Effector CD4-positive, alpha-beta T cell (primary cell): ENCODE measurements around the gene PML.

Source experiments
- DNase-seq: peaks from one replicate; pipeline ENCODE4 v3.0.0-alpha.2; 2020
- total RNA-seq: gene quantifications from one replicate; lab custom pipeline; 2026; lab: John Stamatoyannopoulos, UW

Gene PML, protein sequence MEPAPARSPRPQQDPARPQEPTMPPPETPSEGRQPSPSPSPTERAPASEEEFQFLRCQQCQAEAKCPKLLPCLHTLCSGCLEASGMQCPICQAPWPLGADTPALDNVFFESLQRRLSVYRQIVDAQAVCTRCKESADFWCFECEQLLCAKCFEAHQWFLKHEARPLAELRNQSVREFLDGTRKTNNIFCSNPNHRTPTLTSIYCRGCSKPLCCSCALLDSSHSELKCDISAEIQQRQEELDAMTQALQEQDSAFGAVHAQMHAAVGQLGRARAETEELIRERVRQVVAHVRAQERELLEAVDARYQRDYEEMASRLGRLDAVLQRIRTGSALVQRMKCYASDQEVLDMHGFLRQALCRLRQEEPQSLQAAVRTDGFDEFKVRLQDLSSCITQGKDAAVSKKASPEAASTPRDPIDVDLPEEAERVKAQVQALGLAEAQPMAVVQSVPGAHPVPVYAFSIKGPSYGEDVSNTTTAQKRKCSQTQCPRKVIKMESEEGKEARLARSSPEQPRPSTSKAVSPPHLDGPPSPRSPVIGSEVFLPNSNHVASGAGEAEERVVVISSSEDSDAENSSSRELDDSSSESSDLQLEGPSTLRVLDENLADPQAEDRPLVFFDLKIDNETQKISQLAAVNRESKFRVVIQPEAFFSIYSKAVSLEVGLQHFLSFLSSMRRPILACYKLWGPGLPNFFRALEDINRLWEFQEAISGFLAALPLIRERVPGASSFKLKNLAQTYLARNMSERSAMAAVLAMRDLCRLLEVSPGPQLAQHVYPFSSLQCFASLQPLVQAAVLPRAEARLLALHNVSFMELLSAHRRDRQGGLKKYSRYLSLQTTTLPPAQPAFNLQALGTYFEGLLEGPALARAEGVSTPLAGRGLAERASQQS
- total RNA-seq, result 51.4 reads per million, percentile 69 among the genes with 10 or more reads in this experiment

DNA sequence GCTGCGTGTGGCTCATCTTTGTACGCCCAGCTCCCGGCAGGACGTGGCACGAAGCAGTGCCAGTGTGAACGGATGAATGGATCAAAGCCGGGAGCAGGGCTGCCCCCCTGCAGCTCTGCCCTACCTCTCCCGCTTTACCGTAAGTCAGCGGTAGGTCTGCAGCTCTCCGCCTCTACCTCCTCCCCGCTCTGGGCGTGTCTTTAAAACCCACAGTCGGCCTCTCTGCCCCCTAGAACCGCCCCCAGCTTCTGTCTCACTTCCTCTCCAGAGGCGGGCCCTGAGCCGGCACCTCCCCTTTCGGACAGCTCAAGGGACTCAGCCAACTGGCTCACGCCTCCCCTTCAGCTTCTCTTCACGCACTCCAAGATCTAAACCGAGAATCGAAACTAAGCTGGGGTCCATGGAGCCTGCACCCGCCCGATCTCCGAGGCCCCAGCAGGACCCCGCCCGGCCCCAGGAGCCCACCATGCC, at the start of gene PML:
PML (plus strand) TSS at position 304 of the 471 bp plus-strand sequence; CDS start at position 401, 97 bp downstream.
- DNase-seq, result peak; percentile 87

DNA sequence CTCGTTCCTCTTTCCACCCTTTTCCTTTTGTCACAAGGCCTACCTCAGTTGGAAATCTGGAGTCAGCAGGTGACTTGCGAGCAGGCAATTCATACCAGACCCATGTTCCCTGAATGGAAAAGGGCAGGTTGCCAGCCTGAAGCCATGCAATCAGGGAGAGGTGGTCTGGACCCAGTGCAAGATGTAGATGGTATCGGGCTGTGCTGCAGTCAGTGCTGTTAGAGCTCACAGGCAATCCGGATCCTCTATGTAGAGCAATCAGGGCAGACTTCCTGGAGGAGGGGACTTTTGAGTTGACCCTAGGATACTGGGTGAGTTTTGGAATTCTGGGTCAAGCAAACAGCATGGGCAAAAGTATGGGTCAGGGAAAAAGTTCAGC, 49.4 kb upstream of the PML start:
- DNase-seq, result no peak

DNA sequence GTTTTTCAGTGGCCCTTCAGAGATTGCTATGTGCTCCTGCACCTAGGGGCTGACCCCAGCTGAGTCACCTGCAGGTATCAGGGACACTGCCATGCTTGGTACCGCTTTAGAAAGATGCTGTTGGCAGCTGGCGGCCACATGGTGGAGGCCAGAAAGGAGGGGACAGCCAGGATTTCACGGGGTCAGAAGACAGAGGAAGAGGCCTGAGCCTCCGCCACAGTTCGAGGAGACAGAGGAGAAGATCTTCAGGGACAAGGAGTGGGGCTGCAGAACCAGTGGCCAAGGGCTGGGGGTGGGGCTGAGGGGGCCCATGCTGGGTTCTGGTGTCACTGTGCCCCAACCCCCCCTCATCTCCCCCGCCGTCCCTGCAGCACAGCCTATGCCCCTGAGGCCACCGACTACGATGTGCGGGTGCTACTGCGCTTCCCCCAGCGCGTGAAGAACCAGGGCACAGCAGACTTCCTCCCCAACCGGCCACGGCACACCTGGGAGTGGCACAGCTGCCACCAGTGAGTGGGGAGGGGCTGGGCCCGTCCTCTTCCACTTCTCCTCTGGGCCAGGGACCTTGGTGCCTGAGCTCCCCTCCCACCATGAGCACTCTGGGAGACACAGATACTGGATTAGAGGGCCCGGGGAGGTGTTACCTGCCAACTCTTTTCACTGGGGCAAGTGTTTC, 48.3 kb upstream of the PML start:
- DNase-seq, result no peak

DNA sequence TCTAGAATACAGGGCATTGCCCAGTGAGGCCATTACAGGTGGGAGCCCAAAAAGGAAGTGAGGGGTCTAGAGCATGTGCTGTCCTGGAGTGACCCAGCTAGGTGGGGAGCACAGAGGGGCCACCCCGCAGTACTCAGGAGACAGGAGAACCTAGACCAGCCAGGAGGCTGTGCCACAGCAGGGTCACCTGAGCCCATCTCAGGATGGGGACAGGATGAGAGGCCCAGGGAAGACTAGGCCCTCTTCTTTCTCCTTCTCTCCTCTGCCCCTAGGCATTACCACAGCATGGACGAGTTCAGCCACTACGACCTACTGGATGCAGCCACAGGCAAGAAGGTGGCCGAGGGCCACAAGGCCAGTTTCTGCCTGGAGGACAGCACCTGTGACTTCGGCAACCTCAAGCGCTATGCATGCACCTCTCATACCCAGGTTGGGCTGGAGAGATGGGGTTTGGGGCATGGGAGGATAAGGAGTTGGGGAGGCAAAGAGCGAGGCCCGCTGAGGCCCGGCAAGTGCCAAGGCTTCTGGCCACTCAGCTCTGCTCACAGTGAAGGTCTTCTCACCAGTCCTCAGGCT, 47.6 kb upstream of the PML start:
- no peak for DNase-seq

DNA sequence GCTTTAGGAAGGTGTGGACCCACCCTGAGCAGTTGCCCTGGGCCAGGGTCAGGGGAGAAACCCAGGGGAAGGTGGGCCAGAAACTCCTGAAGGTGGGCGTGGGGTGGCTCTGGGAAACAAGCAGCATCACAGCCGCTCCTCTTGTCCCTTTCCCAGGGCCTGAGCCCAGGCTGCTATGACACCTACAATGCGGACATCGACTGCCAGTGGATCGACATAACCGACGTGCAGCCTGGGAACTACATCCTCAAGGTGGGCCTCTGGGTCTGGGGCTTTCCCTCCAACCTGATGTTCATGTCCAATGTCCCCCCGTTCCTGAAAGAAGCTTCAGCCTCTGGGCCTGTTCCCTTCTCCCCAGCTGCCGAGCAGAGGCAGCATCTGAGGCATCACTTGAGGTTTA, 46.9 kb upstream of the PML start:
- no peak for DNase-seq

DNA sequence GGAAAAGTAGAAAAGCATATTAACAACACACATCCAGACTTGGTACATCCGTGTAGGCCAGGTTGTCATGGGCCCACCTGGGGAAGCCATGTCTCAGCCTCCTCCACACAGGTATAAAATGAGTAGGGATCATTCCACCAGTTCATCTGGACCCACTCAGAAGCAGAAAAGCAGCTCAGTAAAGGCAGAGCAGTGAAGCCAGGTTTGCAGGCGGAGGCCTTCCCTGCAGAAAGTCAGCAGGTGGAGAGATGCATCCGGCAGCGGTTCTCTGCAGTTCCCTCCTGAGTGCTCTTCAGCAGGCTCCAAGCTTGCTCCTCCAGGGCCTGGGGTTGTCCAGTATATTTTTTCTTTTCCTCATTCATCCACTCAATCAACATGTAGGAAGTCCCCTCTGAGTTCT, 46.1 kb upstream of the PML start:
- no peak for DNase-seq

DNA sequence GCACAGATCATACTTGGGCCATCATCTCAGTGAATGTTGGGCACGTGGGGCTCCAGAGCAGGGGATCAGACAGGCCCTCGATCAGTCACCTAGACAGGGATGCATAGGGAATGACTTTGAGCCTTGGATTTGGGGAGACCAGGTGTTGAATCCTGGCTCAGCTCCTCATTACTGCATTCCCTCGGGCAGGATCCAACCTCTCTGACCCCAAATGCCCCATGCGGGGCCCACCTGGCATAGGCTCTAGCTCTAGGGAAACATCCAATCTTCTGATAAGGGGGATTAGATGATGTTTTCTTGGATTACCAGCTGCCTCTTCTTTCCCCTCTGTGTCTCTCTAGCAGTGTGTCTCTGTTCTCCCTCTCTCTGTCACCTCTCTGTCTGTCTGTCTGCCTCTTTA, 45.5 kb upstream of the PML start:
- DNase-seq, result no peak

DNA sequence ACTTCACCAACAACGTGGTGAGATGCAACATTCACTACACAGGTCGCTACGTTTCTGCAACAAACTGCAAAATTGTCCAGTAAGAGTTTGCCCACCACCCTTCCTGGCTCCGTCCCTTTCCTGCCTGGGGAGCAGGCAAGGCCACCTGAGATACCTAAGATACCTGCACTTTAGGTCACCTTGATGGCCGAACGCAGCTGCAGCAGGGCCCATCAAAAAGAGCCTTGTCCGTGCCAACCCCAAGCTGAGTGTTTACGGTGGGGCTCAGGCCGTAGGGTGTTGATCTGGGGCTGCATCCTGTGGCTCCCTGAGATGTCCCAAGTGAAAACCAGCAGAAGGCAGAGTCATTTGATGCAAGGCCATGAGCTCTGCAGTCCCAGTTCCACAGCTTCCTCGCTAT, 45.0 kb upstream of the PML start:
- DNase-seq, result no peak

DNA sequence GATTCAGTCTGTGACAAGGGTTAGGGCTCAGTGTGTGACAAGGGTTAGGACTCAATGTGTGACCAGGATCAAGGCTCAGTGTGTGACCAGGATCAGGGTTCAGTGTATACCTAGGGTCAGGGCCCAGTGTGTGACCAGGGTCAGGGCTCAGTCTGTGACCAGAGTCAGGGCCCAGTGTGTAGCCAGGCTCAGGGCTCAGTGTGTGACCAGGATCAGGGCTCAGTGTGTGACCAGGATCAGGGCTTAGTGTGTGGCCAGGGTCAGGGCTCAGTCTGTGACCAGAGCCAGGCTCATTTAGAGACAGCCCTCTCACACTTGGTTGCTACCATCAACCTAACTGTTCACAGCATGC, 44.1 kb upstream of the PML start:
- no peak for DNase-seq

DNA sequence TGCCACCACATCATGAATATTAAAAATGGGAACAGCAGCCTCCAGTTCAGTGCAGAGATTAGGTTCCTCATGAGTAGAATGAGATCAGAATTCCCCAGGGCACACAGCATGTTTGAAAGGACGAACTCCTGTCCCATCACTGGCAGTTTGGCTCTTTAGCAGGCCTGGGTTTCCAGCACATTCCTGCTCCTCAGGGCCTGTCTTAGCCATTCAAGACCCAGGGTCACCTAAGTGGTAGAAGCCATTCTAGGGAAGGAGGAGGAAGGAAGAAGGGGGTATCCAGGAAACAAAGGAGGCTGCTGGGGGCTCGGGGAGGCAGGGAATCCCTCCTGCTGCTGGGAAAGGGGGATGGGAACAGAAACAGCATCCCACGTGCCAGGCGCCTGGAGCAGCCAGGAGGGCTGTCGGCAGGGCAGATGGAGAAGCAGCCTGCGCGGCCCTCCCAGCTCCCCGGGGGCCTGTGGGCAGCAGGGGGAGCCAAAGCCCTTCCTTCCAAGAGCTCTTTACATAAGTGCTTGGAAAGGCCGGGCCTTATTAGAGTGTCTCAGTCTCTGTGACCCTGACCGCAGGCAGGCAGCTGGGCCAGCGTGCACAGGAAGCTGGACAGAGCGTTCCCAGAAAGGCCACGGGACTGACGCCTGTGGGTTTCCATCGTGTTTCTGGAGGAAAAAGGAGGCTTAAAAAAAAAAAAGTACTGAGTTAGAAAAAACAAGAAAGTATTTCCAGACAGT, 43.5 kb upstream of the PML start:
- peak; percentile 69 for DNase-seq

DNA sequence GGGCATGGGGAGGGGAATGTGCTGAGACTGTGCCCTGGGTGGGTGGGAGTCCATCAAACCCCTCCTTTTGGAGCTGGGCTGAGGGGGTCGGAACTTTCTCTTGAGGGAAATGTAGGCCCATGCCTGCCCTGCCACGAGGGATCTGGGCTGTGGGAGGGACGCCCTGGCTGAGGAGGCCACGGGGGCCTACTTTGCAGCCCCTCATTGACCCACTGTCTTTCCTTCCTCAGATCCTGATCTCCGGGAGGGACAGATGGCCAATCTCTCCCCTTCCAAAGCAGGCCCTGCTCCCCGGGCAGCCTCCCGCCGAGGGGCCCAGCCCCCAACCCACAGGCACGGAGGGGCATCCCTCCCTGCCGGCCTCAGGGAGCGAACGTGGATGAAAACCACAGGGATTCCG, 42.9 kb upstream of the PML start:
- DNase-seq, result no peak

DNA sequence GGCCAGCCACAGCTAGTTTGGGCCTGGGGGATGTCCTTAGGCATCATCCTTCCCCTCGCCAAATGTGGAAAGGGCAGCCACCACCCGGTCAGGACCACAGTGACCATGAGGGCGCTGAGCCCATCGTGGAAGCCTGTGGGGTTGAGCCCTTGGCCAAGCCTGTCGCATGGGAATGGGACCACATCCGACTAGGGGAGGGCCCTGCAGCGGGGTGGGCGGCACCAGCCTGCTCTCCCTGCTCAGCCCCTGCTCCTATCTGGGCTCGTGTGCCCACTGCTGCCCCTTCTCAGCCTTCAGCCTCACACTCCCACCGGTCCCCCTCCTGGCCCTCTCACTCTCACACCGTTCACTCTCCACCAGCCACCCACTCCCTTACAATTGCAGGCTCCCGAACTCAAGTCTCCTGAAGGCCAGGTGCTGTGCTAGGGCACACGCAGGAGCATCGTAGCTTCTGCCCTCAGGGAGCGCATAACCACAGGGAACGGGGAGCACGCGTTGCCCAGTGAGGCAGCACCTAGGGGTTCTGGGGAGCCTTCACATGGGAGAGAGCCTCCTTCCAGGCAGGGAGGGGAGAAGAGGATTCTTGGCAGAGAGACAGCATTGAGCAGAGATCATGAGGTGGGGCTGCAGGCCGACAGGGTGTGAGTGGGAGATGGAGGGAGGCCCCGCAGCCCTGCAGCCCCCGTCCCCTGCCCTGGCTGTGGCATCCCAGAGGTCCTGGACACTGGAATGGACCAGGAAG, 42.2 kb upstream of the PML start:
- DNase-seq, result no peak

DNA sequence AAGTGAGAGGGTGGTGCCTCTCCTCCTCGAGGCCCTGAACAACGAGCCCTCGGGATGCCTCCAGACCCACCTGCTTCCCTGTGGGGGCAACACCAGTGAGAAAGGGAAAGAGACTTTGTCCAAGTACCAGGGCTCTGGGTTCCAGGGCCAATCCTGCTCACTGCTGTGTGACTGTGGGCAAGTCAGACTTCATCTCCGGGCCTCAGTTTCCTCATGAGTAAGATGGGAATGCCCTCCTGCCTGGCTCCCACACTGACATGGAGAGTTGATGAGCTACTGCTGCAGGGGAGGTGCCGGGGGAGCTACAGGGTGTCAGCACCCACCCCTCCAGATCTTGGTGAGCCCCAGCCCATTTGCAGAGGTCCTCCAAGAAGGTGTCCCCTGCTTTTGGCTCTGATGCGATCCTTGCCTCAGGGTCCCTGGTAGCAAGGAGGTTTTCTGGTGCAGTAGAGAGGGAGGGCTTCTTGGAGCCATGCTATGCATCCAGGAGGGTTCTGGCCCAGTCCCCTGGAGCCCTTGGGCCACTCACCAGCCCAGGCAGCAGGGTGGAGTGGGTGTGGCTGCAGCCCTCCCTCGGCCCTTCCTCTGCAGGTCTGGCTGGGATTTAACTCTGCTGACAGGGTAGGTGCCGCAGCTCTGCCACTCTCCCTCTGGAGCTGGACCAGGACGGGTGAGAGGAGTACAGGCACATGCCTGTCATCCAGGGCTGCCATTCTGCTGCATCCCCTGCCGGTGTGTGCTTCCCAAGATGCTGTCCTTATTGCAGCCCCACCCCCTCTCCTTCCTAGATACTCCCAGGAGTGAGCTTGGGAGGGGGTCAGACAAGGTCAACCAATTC, 41.4 kb upstream of the PML start:
- DNase-seq, result no peak

DNA sequence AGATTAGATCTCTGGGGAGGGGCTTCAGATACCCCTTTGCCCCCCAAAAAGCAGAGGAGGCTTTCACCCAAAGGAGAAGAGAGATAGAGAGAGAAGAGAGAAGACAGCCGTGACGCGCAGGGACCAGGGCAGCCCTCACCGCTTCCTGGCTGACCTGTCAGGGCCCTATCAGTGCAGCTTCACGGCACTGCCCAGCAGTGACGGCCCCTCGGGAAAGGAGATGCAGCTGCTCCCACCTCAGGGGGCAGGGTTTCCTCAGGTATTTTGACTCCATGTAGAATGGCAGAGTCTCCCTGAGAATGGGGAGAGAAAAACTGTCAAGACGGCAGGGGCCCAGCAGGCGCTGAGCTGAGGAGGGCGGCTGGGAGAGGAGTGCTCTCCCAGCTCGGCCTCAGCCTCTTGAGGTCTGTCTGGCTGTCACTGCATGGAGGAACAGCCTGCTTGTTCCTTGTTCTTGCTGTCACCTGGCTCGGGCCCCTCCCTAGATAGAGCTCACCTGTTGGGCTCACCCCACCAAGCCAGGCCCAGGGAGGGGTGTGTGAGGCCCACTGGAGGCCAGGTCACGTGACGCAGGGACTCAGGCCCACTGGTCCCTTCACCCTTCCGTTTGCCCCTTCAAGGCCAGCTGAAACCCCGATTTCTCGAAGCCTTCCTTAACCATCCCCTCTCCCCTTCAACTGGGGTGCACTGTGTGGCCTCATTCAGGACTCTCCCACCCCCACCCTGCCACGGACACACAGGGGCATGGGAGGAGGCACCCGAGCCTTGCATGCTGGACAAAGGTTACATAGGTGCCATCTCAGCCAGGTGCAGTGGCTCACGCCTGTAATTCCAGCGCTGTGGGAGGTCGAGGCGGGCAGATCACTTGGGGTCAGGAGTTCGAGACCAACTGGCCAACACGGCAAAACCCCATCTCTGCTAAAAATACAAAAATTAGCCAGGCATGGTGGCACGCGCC, 40.0 kb upstream of the PML start:
- no peak for DNase-seq

DNA sequence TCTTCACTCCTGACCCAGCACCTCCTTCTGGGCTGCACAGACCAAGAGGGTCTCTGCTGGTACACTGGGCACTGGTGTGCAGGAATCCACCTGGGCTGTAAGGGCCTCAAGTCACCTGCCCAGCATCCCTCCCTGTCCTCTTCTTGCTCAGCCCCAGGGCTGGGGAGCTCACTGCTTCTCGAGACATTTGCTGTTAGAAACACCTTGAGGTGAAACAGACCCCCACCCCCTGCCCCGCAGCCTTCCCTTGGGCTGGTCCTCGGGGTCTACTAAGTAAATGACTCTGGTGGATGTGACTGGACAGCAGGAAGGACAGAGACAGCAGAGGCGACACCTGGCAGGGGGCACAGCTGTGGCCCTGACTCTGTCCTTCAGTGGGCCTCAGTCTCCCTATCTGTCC, 39.2 kb upstream of the PML start:
- DNase-seq, result no peak

DNA sequence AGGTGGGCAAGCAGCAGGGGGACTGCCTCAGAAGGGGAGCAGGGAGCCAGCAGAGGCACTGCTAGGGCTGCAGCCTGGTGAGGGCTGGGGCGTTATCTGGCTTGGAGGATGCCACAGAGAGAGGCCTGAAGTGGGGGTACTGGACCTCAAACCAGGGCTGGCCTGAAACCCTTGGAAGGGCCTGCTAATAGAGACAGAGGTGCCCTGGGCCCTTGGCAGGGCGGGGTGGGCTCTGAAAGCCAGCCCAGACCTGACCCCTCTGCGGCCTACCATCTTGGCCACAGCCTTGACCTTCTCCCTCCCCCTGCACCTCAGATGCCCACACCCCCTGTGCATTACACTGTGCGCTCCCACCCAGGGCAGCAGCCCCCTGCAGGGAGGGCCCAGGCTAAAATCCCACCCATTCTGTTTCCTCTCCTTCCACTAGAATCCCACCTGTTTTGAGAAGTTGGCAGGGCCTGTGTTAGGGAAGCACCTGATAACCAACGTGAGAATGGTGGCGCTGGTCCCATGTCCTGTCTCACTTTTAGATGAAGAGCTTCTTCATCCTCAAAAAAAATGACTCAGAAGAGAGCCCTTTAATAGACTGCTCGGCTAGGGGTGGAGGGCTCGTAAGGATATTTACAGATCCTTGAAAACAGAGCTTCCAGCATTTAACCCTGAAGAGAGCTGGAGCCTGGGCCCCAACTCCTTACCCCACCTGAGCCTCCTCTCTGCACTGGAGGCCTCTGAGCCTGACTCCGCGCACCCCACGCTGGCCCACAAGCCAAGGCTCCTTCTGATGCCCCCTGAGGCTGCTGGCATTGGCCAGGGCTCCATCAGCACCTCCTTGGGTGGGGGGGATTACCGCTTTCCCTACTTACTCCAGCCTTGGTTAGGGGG, 38.4 kb upstream of the PML start:
- DNase-seq, result no peak

DNA sequence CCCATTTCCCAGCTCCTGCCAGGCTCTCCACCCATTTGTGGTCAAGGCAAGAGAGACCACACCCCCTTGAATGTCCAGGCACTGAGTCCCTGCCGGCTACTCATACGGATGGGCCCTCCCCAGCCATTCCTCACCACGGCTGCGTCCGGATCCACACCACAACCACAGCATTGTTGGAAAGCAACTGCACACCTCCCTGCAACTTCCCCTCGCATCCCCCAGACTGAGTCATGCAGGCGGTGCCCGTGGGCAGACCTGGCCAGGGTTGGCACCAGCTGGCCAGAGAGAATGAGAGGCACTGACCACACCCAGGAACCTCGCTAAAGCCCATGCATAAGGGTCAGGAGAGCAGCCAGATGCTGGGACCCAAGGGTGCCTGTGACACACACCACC, 37.8 kb upstream of the PML start:
- DNase-seq, result no peak

DNA sequence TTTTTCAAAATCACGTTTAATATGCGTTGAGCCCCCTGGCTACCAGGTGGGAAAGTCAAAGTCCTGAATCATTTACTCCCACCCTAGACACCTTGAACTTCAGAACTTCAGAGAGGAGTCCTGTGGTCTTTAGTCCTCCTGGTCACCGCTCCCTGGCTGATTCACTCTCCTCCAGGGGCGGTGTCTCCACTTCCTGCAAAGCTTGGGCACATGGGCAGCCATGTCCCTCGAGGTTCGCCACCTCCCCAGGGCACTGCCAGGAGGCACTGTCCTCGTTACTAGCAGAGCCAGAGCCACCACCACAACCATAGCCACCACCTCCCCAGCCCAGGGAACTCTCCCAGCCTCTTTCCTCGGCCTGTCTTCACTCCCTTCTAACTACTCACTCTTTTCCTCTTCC, 37.2 kb upstream of the PML start:
- DNase-seq, result no peak
